ENCODE results near the gene ONECUT3.

Gene ONECUT3

GRCh38 chr19:1742989-1743696 lies 10.2 kb upstream of the ONECUT3 start:
- no peak for DNase-seq

- DNase-seq: no peak
Measured at GRCh38 chr19:1744133-1744665, 9.1 kb upstream of the ONECUT3 start.

- no peak for DNase-seq
Measured at GRCh38 chr19:1744822-1745563, 8.3 kb upstream of the ONECUT3 start.

GRCh38 chr19:1745589-1746031 lies 7.7 kb upstream of the ONECUT3 start:
- no peak for DNase-seq

- no peak for DNase-seq
Measured at GRCh38 chr19:1746401-1747284, 6.7 kb upstream of the ONECUT3 start.

- DNase-seq: no peak
Measured at GRCh38 chr19:1747285-1748114, 5.8 kb upstream of the ONECUT3 start.

- no peak for DNase-seq
Measured at GRCh38 chr19:1748115-1748872, 5.0 kb upstream of the ONECUT3 start.

- DNase-seq: no peak
Measured at GRCh38 chr19:1748873-1749341, 4.4 kb upstream of the ONECUT3 start.

GRCh38 chr19:1749373-1750342 lies 3.6 kb upstream of the ONECUT3 start:
- DNase-seq: no peak

- DNase-seq: no peak
Measured at GRCh38 chr19:1750343-1751021, 2.8 kb upstream of the ONECUT3 start.

- DNase-seq: no peak
Measured at GRCh38 chr19:1751367-1752008, 1.8 kb upstream of the ONECUT3 start.

GRCh38 chr19:1752009-1752756 lies 1.1 kb upstream of the ONECUT3 start:
- no peak for DNase-seq

- DNase-seq: no peak
Measured at GRCh38 chr19:1754018-1754635, 821 bp downstream of the ONECUT3 start.

- no peak for DNase-seq
Measured at GRCh38 chr19:1754636-1755466, 1.5 kb downstream of the ONECUT3 start.

GRCh38 chr19:1755467-1756171 lies 2.3 kb downstream of the ONECUT3 start:
- no peak for DNase-seq

GRCh38 chr19:1756264-1756663 lies 3.0 kb downstream of the ONECUT3 start:
- no peak for DNase-seq
